H7 (cell line): ENCODE results near the gene SYNGAP1. TPM values are rescaled to one million over a fixed set of nuclear protein-coding genes. Genes with fewer than 3 reads are reported as not detected.
"Not testable (repeated sequence)": the region's sequence is repeated elsewhere in the genome, so short reads cannot be mapped to it uniquely, and the experiment has no call there.

Experiments
- DNase-seq: peaks from one replicate; pipeline ENCODE4 v3.0.0; 2012
- H3K27me3 ChIP-seq: 2 replicates; pipeline ENCODE4 v1.6.0; 2011; ENCODE audit warnings: mild to moderate bottlenecking, low read length; ENCODE audit not compliant: control insufficient read depth, insufficient read depth
- H3K36me3 ChIP-seq: replicated peaks from 2 replicates; pipeline ENCODE4 v1.5.1; 2011; ENCODE audit warnings: low read length; ENCODE audit not compliant: control insufficient read depth, insufficient read depth
- H3K4me3 ChIP-seq: 2 replicates; pipeline ENCODE4 v1.5.1; 2011; ENCODE audit warnings: low read depth, mild to moderate bottlenecking, control low read depth, low read length, moderate library complexity; ENCODE audit not compliant: insufficient read depth
- total RNA-seq: library from RNA; depleted of rRNA; stranded (reverse); fragments of >200 nt; shearing (Covaris generic); gene quantifications from 2 replicates; pipeline ENCODE4 v1.2.3, GENCODE V29; 2014; rRNA removed

Gene SYNGAP1
- total RNA-seq, 1 experiment from 2014 or later = 8.3 TPM

DNA sequence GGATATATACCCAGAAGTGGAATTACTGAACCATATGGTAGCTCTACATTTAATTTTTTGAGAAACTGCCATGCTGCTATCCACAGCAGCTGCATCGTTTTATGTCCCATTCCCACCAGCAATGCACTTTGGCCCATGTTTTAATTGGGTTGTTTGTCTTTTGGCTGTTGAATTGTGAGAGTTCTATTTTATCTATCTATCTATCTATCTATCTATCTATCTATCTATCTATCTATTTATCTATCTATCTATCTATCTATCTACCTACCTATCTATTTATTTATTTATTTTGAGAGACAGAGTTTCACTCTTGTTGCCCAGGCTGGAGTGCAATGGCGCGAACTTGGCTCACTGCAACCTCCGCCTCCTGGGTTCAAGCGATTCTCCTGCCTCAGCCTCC is 62.8 kb downstream of the SYNGAP1 start:
- not testable (repeated sequence) for H3K4me3 ChIP-seq, DNase-seq

DNA sequence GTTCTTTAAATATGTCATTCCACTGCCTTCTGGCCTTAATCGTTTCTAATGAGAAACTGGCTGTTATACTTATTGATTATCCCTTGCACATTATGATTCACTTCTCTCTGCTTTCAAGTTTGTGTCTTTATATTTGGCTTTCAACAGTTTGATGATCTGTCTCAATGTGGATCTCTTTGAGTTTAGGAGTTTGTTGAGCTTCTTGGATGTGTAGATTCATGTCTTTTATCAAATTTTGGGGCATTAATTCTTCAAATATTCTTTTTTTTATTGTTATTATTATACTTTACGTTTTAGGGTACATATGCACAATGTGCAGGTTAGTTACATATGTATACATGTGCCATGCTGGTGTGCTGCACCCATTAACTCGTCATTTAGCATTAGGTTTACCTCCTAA is 63.8 kb downstream of the SYNGAP1 start:
- DNase-seq = no peak
- no peaks in the 10 kb centered on the region; the same call in 1 of the 2 replicates for H3K27me3 ChIP-seq
- no peak overlapping the region for H3K4me3 ChIP-seq
- H3K36me3 ChIP-seq = no peaks in the 10 kb centered on the region

More for the DNA sequence above, 62.8 kb downstream of the SYNGAP1 start:
- H3K36me3 ChIP-seq, H3K27me3 ChIP-seq: not testable (repeated sequence)

DNA sequence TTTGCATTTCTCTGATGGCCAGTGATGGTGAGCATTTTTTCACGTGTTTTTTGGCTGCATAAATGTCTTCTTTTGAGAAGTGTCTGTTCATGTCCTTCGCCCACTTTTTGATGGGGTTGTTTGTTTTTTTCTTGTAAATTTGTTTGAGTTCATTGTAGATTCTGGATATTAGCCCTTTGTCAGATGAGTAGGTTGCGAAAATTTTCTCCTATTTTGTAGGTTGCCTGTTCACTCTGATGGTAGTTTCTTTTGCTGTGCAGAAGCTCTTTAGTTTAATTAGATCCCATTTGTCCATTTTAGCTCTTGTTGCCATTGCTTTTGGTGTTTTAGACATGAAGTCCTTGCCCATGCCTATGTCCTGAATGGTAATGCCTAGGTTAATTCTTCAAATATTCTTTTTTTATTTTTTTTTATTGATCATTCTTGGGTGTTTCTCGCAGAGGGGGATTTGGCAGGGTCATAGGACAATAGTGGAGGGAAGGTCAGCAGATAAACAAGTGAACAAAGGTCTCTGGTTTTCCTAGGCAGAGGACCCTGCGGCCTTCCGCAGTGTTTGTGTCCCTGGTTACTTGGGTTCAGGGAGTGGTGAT is 64.9 kb downstream of the SYNGAP1 start:
- DNase-seq, H3K27me3 ChIP-seq, H3K4me3 ChIP-seq, H3K36me3 ChIP-seq: not testable (repeated sequence)

DNA sequence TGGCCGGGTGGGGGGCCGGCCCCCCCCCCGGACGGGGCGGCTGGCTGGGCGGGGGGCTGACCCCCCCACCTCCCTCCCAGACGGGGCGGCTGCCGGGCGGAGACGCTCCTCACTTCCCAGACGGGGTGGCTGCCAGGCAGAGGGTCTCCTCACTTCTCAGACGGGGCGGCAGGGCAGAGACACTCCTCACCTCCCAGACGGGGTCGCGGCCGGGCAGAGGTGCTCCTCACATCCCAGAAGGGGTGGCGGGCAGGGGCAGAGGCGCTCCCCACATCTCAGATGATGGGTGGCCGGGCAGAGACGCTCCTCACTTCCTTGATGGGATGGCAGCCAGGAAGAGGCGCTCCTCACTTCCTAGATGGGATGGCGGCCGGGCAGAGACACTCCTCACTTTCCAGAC is 65.8 kb downstream of the SYNGAP1 start:
- not testable (repeated sequence) for H3K36me3 ChIP-seq, DNase-seq, H3K4me3 ChIP-seq, H3K27me3 ChIP-seq

DNA sequence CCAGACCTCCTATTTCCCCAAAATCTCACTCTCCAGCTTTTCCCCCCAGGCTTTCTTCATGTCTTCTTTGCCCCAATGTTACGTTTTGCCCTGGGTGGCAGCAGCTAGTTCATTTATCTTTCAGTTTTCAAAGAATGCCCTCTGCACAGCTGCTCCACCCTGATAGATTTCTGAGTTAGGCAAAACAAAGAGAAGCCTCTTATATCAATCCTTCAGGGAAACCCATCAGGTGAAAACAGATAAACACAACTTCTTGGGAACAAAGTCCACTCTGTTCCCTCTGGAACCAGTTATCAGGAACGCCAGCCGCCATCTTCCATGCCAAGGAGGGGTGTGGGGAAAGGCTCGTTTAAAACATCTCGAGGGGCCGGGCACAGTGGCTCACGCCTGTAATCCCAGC is 68.5 kb downstream of the SYNGAP1 start:
- no peak for DNase-seq
- no peak overlapping the region for H3K4me3 ChIP-seq

DNA sequence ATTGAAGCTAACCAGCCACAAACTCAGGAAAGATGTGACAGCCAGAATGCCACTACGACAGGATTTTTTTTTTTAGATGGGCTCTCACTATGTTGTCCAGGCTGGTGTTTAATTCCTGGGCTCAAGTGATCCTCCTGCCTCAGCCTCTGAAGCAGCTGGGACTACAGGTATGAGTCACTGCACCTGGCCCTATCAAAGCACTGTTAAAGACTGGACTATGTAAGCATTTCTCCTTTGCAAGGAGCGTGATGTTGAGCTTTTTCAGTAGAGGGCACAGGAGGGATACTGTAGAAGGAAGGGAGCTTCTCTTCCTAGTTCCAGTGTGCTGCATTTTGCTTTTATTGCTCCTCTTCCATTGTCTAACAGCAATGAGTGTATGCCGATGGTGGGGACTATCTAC is 70.3 kb downstream of the SYNGAP1 start:
- no peaks in the 10 kb centered on the region for H3K36me3 ChIP-seq
- no peaks in the 10 kb centered on the region; the same call in 1 of the 2 replicates for H3K27me3 ChIP-seq
- H3K4me3 ChIP-seq = no peak overlapping the region
- DNase-seq = no peak

More for the DNA sequence above, 68.5 kb downstream of the SYNGAP1 start:
- Histone ChIP-seq H3K27me3 (no peaks in the 10 kb centered on the region; the same call in 1 of the 2 replicates), H3K36me3 (no peaks in the 10 kb centered on the region)

DNA sequence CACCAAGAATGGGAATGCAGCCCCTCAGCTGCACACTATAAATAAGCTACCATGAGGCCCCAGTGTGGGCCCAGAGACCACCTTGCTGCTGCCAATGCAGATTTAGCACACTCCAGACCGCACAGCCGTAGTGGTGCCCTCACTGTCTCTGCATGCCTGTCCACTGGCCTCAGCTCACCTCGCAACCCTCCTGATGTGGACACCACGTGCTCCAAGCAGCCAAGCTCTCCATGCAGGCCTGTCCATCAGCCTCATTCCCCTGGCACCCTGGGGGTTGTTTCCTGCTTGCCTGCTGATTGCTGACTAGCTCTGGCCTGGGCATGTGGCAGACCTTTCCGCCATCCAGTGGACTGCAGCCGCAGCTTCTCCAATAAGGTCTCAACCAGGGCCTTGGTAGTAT is 70.8 kb downstream of the SYNGAP1 start:
- peak; percentile 36 for DNase-seq
- Histone ChIP-seq H3K27me3 (no peaks in the 10 kb centered on the region; the same call in 1 of the 2 replicates), H3K36me3 (no peaks in the 10 kb centered on the region), H3K4me3 (no peak overlapping the region)

DNA sequence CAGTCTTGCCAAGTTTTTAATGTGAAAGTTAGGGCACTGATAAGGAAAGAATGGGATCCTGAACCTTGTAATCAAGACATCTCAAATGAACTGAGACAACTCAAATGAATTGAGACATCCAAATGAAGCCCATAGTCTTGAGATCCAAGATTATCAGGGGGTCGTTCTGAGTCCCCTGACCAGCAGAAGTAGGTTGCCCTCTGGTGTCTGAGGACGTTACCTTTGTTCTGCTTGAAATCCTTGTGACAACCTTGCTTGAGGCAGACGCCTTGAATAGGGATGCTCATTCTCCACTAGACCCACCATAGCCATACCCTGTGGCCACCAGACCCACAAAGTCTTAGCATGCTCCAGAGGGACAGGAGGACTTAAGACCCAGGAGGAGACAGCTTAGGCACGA is 72.2 kb downstream of the SYNGAP1 start:
- H3K27me3 ChIP-seq = no peaks in the 10 kb centered on the region; the same call in 1 of the 2 replicates
- no peak overlapping the region for H3K4me3 ChIP-seq
- DNase-seq = peak; percentile 64
- no peaks in the 10 kb centered on the region for H3K36me3 ChIP-seq

DNA sequence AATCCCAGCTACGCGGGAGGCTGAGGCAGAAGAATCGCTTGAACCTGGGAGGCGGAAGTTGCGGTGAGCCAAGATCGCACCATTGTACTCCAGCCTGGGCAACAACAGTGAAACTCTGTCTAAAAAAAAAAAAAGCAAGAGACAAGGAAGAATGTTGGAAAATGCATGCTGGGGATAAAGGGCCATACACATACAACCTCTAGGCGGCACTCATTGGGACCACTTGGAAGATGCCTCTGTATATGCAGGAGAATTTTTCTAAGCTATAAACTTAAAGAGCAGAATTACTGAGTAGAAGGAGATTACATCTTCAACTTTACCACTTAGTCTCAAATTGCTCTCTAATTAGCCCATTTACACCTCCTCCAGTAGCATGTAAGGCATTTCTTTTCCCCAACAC is 77.3 kb downstream of the SYNGAP1 start:
- Histone ChIP-seq H3K27me3 (no peaks in the 10 kb centered on the region), H3K36me3 (no peaks in the 10 kb centered on the region), H3K4me3 (no peak overlapping the region)
- no peak for DNase-seq

DNA sequence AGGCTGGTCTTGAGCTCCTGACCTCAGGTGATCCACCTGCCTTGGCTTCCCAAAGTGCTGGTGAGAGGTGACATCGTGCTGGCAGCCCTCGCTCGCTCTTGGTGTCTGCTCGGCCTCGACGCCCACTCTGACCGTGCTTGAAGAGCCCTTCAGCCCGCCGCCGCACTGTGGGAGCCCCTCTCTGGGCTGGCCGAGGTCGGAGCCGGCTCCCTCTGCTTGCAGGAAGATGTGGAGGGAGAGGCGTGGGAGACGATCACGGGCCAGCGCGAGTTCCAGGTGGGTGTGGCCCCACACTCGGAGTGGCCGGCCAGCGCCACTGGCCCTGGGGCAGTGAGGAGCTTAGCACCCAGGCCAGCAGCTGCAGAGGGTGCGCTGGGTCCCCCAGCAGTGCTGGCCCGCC is 82.6 kb downstream of the SYNGAP1 start:
- Histone ChIP-seq H3K4me3 (no peak overlapping the region), H3K27me3 (no peaks in the 10 kb centered on the region), H3K36me3 (no peaks in the 10 kb centered on the region)
- no peak for DNase-seq

DNA sequence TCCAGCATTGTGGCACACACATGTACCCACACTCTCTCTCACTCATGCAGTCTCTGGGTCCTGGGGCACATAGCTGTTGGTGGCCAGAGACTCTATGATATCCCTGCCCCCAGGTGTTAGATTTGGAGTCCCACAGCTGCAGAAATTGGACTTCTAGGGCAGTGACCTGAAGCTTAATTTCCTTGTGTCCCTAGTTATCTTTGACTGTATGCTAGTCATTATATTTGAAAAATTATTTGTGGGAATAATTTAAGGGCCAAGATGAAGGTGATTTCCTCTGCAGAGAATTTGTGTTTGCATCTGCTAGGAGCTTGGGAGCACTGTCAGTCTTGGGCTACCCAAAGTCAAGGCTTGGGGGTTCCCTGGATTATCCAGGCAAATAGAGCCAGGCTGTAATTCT is 84.6 kb downstream of the SYNGAP1 start:
- no peak overlapping the region for H3K4me3 ChIP-seq
- no peak for DNase-seq
- no peaks in the 10 kb centered on the region for H3K36me3 ChIP-seq
- H3K27me3 ChIP-seq = no peaks in the 10 kb centered on the region

Other genes starting within 250 kb of the SYNGAP1 start
- gene COL11A2, start 227.6 kb upstream of the SYNGAP1 start, total RNA-seq = 0.48 and 0.67 TPM in 2 replicates
- gene RXRB, start 219.4 kb upstream of the SYNGAP1 start, total RNA-seq = 16.7 and 18.1 TPM in 2 replicates
- 96.3 and 115 TPM in 2 replicates for gene SLC39A7, start 219.2 kb upstream of the SYNGAP1 start, total RNA-seq
- gene HSD17B8, start 215.4 kb upstream of the SYNGAP1 start, total RNA-seq = 14.7 and 16.0 TPM in 2 replicates
- gene RING1, start 211.6 kb upstream of the SYNGAP1 start, total RNA-seq = 18.5 and 19.7 TPM in 2 replicates
- gene VPS52, start 148.2 kb upstream of the SYNGAP1 start, total RNA-seq = 54.1 and 57.8 TPM in 2 replicates
- gene RPS18, start 148.0 kb upstream of the SYNGAP1 start, total RNA-seq = 3,561 and 4,135 TPM in 2 replicates
- gene B3GALT4, start 142.9 kb upstream of the SYNGAP1 start, total RNA-seq = 5.6 and 8.3 TPM in 2 replicates
- gene WDR46, start 130.8 kb upstream of the SYNGAP1 start, total RNA-seq = 72.0 and 96.6 TPM in 2 replicates
- 87.9 and 90.2 TPM in 2 replicates for gene PFDN6, start 130.5 kb upstream of the SYNGAP1 start, total RNA-seq
- 43.4 and 53.3 TPM in 2 replicates for gene RGL2, start 121.1 kb upstream of the SYNGAP1 start, total RNA-seq
- gene TAPBP, start 106.0 kb upstream of the SYNGAP1 start, total RNA-seq = 27.9 and 30.6 TPM in 2 replicates
- gene ZBTB22, start 102.3 kb upstream of the SYNGAP1 start, total RNA-seq = 11.6 and 14.9 TPM in 2 replicates
- gene DAXX, start 97.1 kb upstream of the SYNGAP1 start, total RNA-seq = 79.8 and 91.2 TPM in 2 replicates
- gene KIFC1, start 28.2 kb upstream of the SYNGAP1 start, total RNA-seq = 101 and 113 TPM in 2 replicates
- 38.3 and 41.9 TPM in 2 replicates for gene PHF1, start 9.1 kb upstream of the SYNGAP1 start, total RNA-seq
- 168 and 188 TPM in 2 replicates for gene CUTA, start 2.0 kb upstream of the SYNGAP1 start, total RNA-seq
- 15.5 and 16.4 TPM in 2 replicates for gene ZBTB9, start 34.5 kb downstream of the SYNGAP1 start, total RNA-seq
- 45.9 and 50.5 TPM in 2 replicates for gene BAK1, start 160.2 kb downstream of the SYNGAP1 start, total RNA-seq
- gene ITPR3, start 201.3 kb downstream of the SYNGAP1 start, total RNA-seq = 23.4 and 26.0 TPM in 2 replicates